Prostate gland (tissue), 2 donors: ENCODE results near the gene MLX. TPM values are rescaled to one million over a fixed set of nuclear protein-coding genes. Genes with fewer than 3 reads are reported as not detected.

Source experiments
- DNase-seq: peaks from one replicate; pipeline ENCODE4 v3.0.0-alpha.2; 2019; ENCODE audit warnings: low spot score
- H3K27ac ChIP-seq, 2 donors: fragments of 200-600 bp; sonication (generic); 2 replicates each; pipeline ENCODE4 v1.5.1; 2017 to 2019
- H3K27me3 ChIP-seq: fragments of 200-600 bp; sonication (generic); replicated peaks from 2 replicates; pipeline ENCODE4 v1.5.1; 2019; ENCODE audit not compliant: insufficient read depth
- H3K36me3 ChIP-seq, 2 donors: fragments of 200-600 bp; sonication (generic); 1 replicate in 1 of 2; 2 replicates in 1 of 2; pipeline versions ENCODE4 v1.5.1 to v1.8.1; 2017 to 2019
- H3K4me1 ChIP-seq: fragments of 200-600 bp; sonication (generic); replicated peaks from 2 replicates; pipeline ENCODE4 v1.5.1; 2019
- H3K4me3 ChIP-seq, 2 donors: fragments of 200-600 bp; sonication (generic); 2 replicates each; pipeline ENCODE4 v1.5.1; 2017 to 2019
- H3K9me3 ChIP-seq: fragments of 200-600 bp; sonication (generic); 2 replicates; pipeline ENCODE4 v1.5.1; 2017
- POLR2A ChIP-seq: fragments of 450-650 bp; IDR thresholded peaks from one replicate; pipeline ENCODE4 v1.6.1; 2016; ENCODE audit warnings: antibody characterized with exemption, mild to moderate bottlenecking
- POLR2AphosphoS5 ChIP-seq: sonication (generic); formaldehyde crosslinking; IDR thresholded peaks from one replicate; pipeline ENCODE4 v1.6.1; 2017; ENCODE audit warnings: antibody characterized with exemption
- whole genome bisulfite sequencing: methylation state at CpG from one replicate; pipeline ENCODE4 v1.1.5; 2018; 5-methylcytosine and 5-hydroxymethylcytosine counted together
- intact Hi-C: fragments of 100-400 bp; cut with DNase I; formaldehyde crosslinking; loops from one replicate; pipeline ENCODE4 v1.14.2; 2022
- total RNA-seq, 2 donors: library from RNA; depleted of rRNA; stranded (reverse); fragments of >200 nt; gene quantifications; one replicate each; pipeline ENCODE4 v1.1.0, GENCODE V29; 2016
- TF ChIP-seq, protein P1 (sequence below), 4 experiments: fragments of 200-600 bp in 2 of 4; fragments of 450-650 bp in 2 of 4; sonication (generic) in 2 of 4; IDR thresholded peaks; 1 replicate in 3 of 4; 2 replicates in 1 of 4; pipeline ENCODE4 v1.5.1; 2016 to 2019; ENCODE audit warnings: antibody characterized with exemption in 4 of 4, mild to moderate bottlenecking in 2 of 4, moderate library complexity in 2 of 4

The MLX gene
- total RNA-seq, 2 donors from 2014 or later = 28.1 to 52.3 TPM

GRCh38 chr17:42563543-42563942, 3.4 kb upstream of the MLX start:
- Histone ChIP-seq H3K9me3 (no peaks in the 10 kb centered on the region), H3K27me3 (no peaks in the 10 kb centered on the region), H3K27ac (peak overlapping the region in 1 of 2 donors; percentile 79), H3K4me1 (peaks cover 28% of the 10 kb centered on the region), H3K4me3 (peak overlapping the region in 1 of 2 donors; percentile 82), H3K36me3 (peaks cover 0 to 8% of the 10 kb centered on the region in 2 donors)
- TF ChIP-seq POLR2A (no peak), POLR2AphosphoS5 (no peak)
- TF ChIP-seq, protein P1, sequence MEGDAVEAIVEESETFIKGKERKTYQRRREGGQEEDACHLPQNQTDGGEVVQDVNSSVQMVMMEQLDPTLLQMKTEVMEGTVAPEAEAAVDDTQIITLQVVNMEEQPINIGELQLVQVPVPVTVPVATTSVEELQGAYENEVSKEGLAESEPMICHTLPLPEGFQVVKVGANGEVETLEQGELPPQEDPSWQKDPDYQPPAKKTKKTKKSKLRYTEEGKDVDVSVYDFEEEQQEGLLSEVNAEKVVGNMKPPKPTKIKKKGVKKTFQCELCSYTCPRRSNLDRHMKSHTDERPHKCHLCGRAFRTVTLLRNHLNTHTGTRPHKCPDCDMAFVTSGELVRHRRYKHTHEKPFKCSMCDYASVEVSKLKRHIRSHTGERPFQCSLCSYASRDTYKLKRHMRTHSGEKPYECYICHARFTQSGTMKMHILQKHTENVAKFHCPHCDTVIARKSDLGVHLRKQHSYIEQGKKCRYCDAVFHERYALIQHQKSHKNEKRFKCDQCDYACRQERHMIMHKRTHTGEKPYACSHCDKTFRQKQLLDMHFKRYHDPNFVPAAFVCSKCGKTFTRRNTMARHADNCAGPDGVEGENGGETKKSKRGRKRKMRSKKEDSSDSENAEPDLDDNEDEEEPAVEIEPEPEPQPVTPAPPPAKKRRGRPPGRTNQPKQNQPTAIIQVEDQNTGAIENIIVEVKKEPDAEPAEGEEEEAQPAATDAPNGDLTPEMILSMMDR (IDR thresholded peaks at IDR 0.05) = no peak
- intact Hi-C loops = no loop called here
- no peak for DNase-seq
- 10% methylated on average over 1 of the region's 1 CpG for WGBS

GRCh38 chr17:42563950-42564349, 3.0 kb upstream of the MLX start:
- Histone ChIP-seq H3K9me3 (no peaks in the 10 kb centered on the region), H3K27ac (no peak overlapping the region)
- TF ChIP-seq POLR2A (no peak), POLR2AphosphoS5 (no peak)
- TF ChIP-seq, protein P1 (IDR thresholded peaks at IDR 0.05) = no peak

DNA sequence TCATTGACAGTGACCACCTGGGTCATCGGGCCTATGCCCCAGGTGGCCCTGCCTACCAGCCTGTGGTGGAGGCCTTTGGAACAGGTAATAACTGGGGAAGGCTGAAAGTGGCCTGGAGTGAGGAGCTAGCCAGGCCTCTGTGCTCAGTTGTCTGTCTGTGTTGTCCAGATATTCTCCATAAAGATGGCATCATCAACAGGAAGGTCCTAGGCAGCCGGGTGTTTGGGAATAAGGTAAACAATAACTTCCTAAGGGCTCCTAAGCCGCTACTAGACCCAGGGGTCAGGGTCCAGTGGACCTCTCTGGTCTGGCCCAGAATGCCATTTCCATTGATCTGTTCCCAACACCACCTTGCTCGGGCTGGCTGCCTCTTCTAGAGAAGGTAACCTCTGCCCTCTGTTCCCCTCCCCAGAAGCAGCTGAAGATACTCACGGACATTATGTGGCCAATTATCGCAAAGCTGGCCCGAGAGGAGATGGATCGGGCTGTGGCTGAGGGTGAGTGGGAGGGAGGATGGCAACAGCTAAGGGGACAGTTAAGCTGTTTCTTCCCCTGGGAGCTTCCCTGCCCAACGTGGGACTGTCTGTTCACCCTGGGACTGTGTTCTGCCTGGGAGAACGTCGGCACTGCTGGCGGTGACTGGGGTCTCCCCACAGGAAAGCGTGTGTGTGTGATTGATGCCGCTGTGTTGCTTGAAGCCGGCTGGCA, 1.9 kb upstream of the MLX start:
- no peak for DNase-seq
- WGBS = 86% methylated on average over 15 of the region's 15 CpGs
- Histone ChIP-seq H3K9me3 (no peaks in the 10 kb centered on the region), H3K27ac (no peak overlapping the region), H3K4me3 (no peak overlapping the region), H3K36me3 (peaks cover 0 to 8% of the 10 kb centered on the region in 2 donors), H3K4me1 (peaks cover 28% of the 10 kb centered on the region), H3K27me3 (no peaks in the 10 kb centered on the region)
- intact Hi-C loops = no loop called here
- TF ChIP-seq POLR2A = no peak
- no peak for TF ChIP-seq POLR2AphosphoS5
- TF ChIP-seq, protein P1 (IDR thresholded peaks at IDR 0.05) = no peak

More at GRCh38 chr17:42563950-42564349, 3.0 kb upstream of the MLX start:
- WGBS = 84% methylated on average over 9 of the region's 9 CpGs
- H3K4me1 ChIP-seq = peaks cover 28% of the 10 kb centered on the region
- H3K4me3 ChIP-seq = no peak overlapping the region
- intact Hi-C loops = no loop called here
- H3K36me3 ChIP-seq = peaks cover 0 to 8% of the 10 kb centered on the region in 2 donors
- H3K27me3 ChIP-seq = no peaks in the 10 kb centered on the region
- DNase-seq = no peak

DNA sequence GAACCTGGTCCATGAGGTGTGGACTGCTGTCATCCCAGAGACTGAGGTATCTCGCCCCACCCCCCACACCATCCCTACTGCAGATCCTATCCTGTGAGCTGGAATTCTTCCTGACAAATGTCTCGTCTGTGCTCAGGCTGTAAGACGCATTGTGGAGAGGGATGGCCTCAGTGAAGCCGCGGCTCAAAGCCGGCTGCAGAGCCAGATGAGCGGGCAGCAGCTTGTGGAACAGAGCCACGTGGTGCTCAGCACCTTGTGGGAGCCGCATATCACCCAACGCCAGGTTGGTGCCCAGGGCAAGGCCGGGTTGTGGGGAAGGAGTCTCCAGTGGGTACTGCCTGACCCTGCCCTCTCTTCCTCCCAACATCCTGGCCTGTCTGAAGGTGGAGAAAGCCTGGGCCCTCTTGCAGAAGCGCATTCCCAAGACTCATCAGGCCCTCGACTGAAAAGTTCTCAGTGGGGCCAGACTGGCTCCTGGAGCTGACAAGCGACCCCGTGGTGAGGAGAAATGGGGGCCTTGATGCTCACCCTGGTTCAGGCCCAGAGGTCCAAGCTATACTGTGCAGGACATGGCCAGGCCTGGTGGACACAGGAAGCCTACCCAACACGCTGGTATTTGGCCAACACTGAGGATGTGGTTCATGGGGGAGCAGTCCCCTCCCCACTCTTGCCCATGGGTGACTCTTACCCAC, 1.2 kb upstream of the MLX start:
- 89% methylated on average over 14 of the region's 16 CpGs for WGBS
- Histone ChIP-seq H3K27me3 (no peaks in the 10 kb centered on the region), H3K27ac (no peak overlapping the region), H3K4me1 (peaks cover 28% of the 10 kb centered on the region), H3K4me3 (no peak overlapping the region), H3K9me3 (no peaks in the 10 kb centered on the region), H3K36me3 (peaks cover 0 to 8% of the 10 kb centered on the region in 2 donors)
- intact Hi-C loops = no loop called here
- DNase-seq = no peak
- no peak for TF ChIP-seq POLR2A
- TF ChIP-seq, protein P1 (IDR thresholded peaks at IDR 0.05) = no peak
- no peak for TF ChIP-seq POLR2AphosphoS5
